Medulla oblongata (tissue), 1 donor: Measurements from ENCODE around the gene LYRM9.
A peak's percentile ranks its signal among the peaks of the same experiment; 100 is the strongest.
"Not testable (repeated sequence)": the region's sequence is repeated elsewhere in the genome, so short reads cannot be mapped to it uniquely, and the experiment has no call there.

Experiments used
- DNase-seq: peaks from one replicate; pipeline ENCODE4 v3.0.0-alpha.2; 2015; ENCODE audit errors: extremely low spot score

LYRM9 gene

GRCh38 chr17:27873746-27874145, 19.4 kb downstream of the LYRM9 start:
- no peak for DNase-seq

- DNase-seq, result no peak
Measured at GRCh38 chr17:27873211-27873610, 20.0 kb downstream of the LYRM9 start.

- no peak for DNase-seq
Measured at GRCh38 chr17:27872776-27873175, 20.4 kb downstream of the LYRM9 start.

GRCh38 chr17:27871407-27871806, 21.8 kb downstream of the LYRM9 start:
- no peak for DNase-seq

GRCh38 chr17:27870345-27870744, 22.8 kb downstream of the LYRM9 start:
- DNase-seq, result no peak

- no peak for DNase-seq
Measured at GRCh38 chr17:27868565-27868964, 24.6 kb downstream of the LYRM9 start.

GRCh38 chr17:27862840-27863239, 30.3 kb downstream of the LYRM9 start:
- DNase-seq, result no peak

- no peak for DNase-seq
Measured at GRCh38 chr17:27862004-27862403, 31.2 kb downstream of the LYRM9 start.

- no peak for DNase-seq
Measured at GRCh38 chr17:27860971-27861664, 32.0 kb downstream of the LYRM9 start.

- no peak for DNase-seq
Measured at GRCh38 chr17:27858621-27859305, 34.4 kb downstream of the LYRM9 start.

- DNase-seq, result no peak
Measured at GRCh38 chr17:27856676-27857432, 36.3 kb downstream of the LYRM9 start.

- no peak for DNase-seq
Measured at GRCh38 chr17:27855454-27855853, 37.7 kb downstream of the LYRM9 start.

- DNase-seq, result no peak
Measured at GRCh38 chr17:27854163-27854562, 39.0 kb downstream of the LYRM9 start.

GRCh38 chr17:27853091-27853490, 40.1 kb downstream of the LYRM9 start:
- DNase-seq, result no peak

GRCh38 chr17:27849474-27850185, 43.5 kb downstream of the LYRM9 start:
- no peak for DNase-seq

GRCh38 chr17:27848931-27849330, 44.2 kb downstream of the LYRM9 start:
- peak; percentile 3 for DNase-seq

- not testable (repeated sequence) for DNase-seq
Measured at GRCh38 chr17:27846808-27847307, 46.3 kb downstream of the LYRM9 start.

- DNase-seq, result no peak
Measured at GRCh38 chr17:27846042-27846655, 47.0 kb downstream of the LYRM9 start.

GRCh38 chr17:27845264-27846041, 47.7 kb downstream of the LYRM9 start:
- no peak for DNase-seq

- no peak for DNase-seq
Measured at GRCh38 chr17:27840688-27841087, 52.5 kb downstream of the LYRM9 start.

- DNase-seq, result not testable (repeated sequence)
Measured at GRCh38 chr17:27840406-27840678, 52.8 kb downstream of the LYRM9 start.
